H1 (cell line): ENCODE data around the gene PNPLA3.

ENCODE experiments used
- ATF3 ChIP-seq: IDR thresholded peaks from 2 replicates; pipeline ENCODE4 v1.6.1; 2011; ENCODE audit warnings: low read depth, mild to moderate bottlenecking, low read length; ENCODE audit not compliant: insufficient read depth
- CREB1 ChIP-seq: IDR thresholded peaks from 2 replicates; pipeline ENCODE4 v1.6.1; 2012; ENCODE audit warnings: inconsistent platforms
- CTCF ChIP-seq, 3 experiments: IDR thresholded peaks; 1 replicate in 2 of 3; 2 replicates in 1 of 3; pipeline versions ENCODE4 v1.5.1 to v1.6.1; 2011; ENCODE audit warnings: low read length in 3 of 3, mild to moderate bottlenecking in 3 of 3, inconsistent platforms in 2 of 3, low read depth in 1 of 3, moderate library complexity in 1 of 3; ENCODE audit not compliant: insufficient read depth in 1 of 3; ENCODE audit errors: control extremely low read depth in 1 of 3
- FOSL1 ChIP-seq: IDR thresholded peaks from 2 replicates; pipeline ENCODE4 v1.6.1; 2011; ENCODE audit warnings: mild to moderate bottlenecking, low read depth, low read length, moderate library complexity; ENCODE audit not compliant: insufficient read depth
- POLR2A ChIP-seq, 2 experiments: IDR thresholded peaks; 1 replicate in 1 of 2; 2 replicates in 1 of 2; pipeline ENCODE4 v1.6.1; 2011; ENCODE audit warnings: low read depth in 2 of 2, low read length in 2 of 2, mild to moderate bottlenecking in 2 of 2; ENCODE audit errors: control extremely low read depth in 1 of 2
- SP1 ChIP-seq: IDR thresholded peaks from 2 replicates; pipeline ENCODE4 v1.6.1; 2011; ENCODE audit warnings: low read depth, low read length

GRCh38 chr22:43967069-43967468 lies 43.5 kb downstream of the PNPLA3 start:
- TF ChIP-seq SP1 (no peak), FOSL1 (no peak), CREB1 (no peak), POLR2A (IDR thresholded peaks at IDR 0.05; ENCODE audit: control extremely low read depth in 1 of 2, low read depth in 2 of 2, low read length in 2 of 2) (no peak), ATF3 (no peak), CTCF (IDR thresholded peaks at IDR 0.05; ENCODE audit: control extremely low read depth in 1 of 3, insufficient read depth in 1 of 3, low read depth in 1 of 3, low read length in 3 of 3) (no peak)
